CD4-positive, alpha-beta T cell treated with Interferon alpha-2 for 1 hour (primary cell): ENCODE results near the gene TPCN1.

ENCODE experiments used
- DNase-seq, 2 donors: peaks; one replicate each; pipeline ENCODE4 v3.0.0-alpha.2; 2020 to 2022

TPCN1 gene

GRCh38 chr12:113263431-113263963 is 42.2 kb downstream of the TPCN1 start:
- no peak for DNase-seq

- DNase-seq = no peak
These were observed 45.0 kb downstream of the TPCN1 start for GRCh38 chr12:113266106-113266895.

GRCh38 chr12:113267621-113268020 is 46.4 kb downstream of the TPCN1 start:
- no peak for DNase-seq

- no peak for DNase-seq
These were observed 46.9 kb downstream of the TPCN1 start for GRCh38 chr12:113268136-113268535.

GRCh38 chr12:113268621-113269020 is 47.4 kb downstream of the TPCN1 start:
- no peak for DNase-seq

GRCh38 chr12:113269257-113269943 is 48.1 kb downstream of the TPCN1 start:
- no peak for DNase-seq

GRCh38 chr12:113270709-113271009 is 49.4 kb downstream of the TPCN1 start:
- DNase-seq = no peak

GRCh38 chr12:113271466-113271852 is 50.2 kb downstream of the TPCN1 start:
- DNase-seq = no peak

- peak in 1 of 2 donors; percentile 17 for DNase-seq
These were observed 50.7 kb downstream of the TPCN1 start for GRCh38 chr12:113271853-113272561.

GRCh38 chr12:113273053-113273725 is 51.9 kb downstream of the TPCN1 start:
- DNase-seq = no peak

- DNase-seq = no peak
These were observed 53.6 kb downstream of the TPCN1 start for GRCh38 chr12:113274848-113275247.

- DNase-seq = no peak
These were observed 55.0 kb downstream of the TPCN1 start for GRCh38 chr12:113276306-113276705.

- DNase-seq = no peak
These were observed 55.8 kb downstream of the TPCN1 start for GRCh38 chr12:113276946-113277500.

GRCh38 chr12:113277511-113277910 is 56.2 kb downstream of the TPCN1 start:
- no peak for DNase-seq

- DNase-seq = no peak
These were observed 56.9 kb downstream of the TPCN1 start for GRCh38 chr12:113278141-113278540.

- no peak for DNase-seq
These were observed 57.4 kb downstream of the TPCN1 start for GRCh38 chr12:113278633-113279032.

- DNase-seq = no peak
These were observed 63.5 kb downstream of the TPCN1 start for GRCh38 chr12:113284751-113285150.

- no peak for DNase-seq
These were observed 64.7 kb downstream of the TPCN1 start for GRCh38 chr12:113285679-113286610.

- DNase-seq = no peak
These were observed 65.4 kb downstream of the TPCN1 start for GRCh38 chr12:113286712-113287111.

GRCh38 chr12:113287146-113287898 is 66.1 kb downstream of the TPCN1 start:
- no peak for DNase-seq

GRCh38 chr12:113287899-113288282 is 66.6 kb downstream of the TPCN1 start:
- no peak for DNase-seq
